Retinal pigment epithelial cell (primary cell): Measurements from ENCODE around the gene XPNPEP1.

Experiments
- DNase-seq: peaks from one replicate; pipeline ENCODE4 v3.0.0-alpha.2; 2010; ENCODE audit warnings: low read depth
- H3K4me3 ChIP-seq: 2 replicates; pipeline ENCODE4 v1.5.1; 2011; ENCODE audit warnings: mild to moderate bottlenecking, low read length, control low read depth, moderate library complexity
- TF ChIP-seq, protein P1 (sequence below): conservative IDR thresholded peaks from 2 replicates; pipeline ENCODE4 v1.5.1; 2011; ENCODE audit warnings: low read depth, low read length, control low read depth, inconsistent platforms

Gene XPNPEP1

GRCh38 chr10:109835257-109835656 lies 88.1 kb downstream of the XPNPEP1 start:
- TF ChIP-seq, protein P1, sequence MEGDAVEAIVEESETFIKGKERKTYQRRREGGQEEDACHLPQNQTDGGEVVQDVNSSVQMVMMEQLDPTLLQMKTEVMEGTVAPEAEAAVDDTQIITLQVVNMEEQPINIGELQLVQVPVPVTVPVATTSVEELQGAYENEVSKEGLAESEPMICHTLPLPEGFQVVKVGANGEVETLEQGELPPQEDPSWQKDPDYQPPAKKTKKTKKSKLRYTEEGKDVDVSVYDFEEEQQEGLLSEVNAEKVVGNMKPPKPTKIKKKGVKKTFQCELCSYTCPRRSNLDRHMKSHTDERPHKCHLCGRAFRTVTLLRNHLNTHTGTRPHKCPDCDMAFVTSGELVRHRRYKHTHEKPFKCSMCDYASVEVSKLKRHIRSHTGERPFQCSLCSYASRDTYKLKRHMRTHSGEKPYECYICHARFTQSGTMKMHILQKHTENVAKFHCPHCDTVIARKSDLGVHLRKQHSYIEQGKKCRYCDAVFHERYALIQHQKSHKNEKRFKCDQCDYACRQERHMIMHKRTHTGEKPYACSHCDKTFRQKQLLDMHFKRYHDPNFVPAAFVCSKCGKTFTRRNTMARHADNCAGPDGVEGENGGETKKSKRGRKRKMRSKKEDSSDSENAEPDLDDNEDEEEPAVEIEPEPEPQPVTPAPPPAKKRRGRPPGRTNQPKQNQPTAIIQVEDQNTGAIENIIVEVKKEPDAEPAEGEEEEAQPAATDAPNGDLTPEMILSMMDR, result no peak
- H3K4me3 ChIP-seq, result no peak overlapping the region

GRCh38 chr10:109831846-109832245 lies 91.5 kb downstream of the XPNPEP1 start:
- no peak for DNase-seq
- TF ChIP-seq, protein P1, result no peak
- no peak overlapping the region for H3K4me3 ChIP-seq

More at GRCh38 chr10:109835257-109835656, 88.1 kb downstream of the XPNPEP1 start:
- no peak for DNase-seq

- TF ChIP-seq, protein P1, result no peak
- H3K4me3 ChIP-seq, result no peak overlapping the region
- DNase-seq, result no peak
Observed at GRCh38 chr10:109824206-109824605, 99.1 kb downstream of the XPNPEP1 start.

GRCh38 chr10:109823196-109823595 lies 100.1 kb downstream of the XPNPEP1 start:
- no peak overlapping the region for H3K4me3 ChIP-seq
- TF ChIP-seq, protein P1, result no peak
- DNase-seq, result no peak

- H3K4me3 ChIP-seq, result no peak overlapping the region
- TF ChIP-seq, protein P1, result no peak
- DNase-seq, result no peak
Observed at GRCh38 chr10:109821672-109822071, 101.6 kb downstream of the XPNPEP1 start.

DNA sequence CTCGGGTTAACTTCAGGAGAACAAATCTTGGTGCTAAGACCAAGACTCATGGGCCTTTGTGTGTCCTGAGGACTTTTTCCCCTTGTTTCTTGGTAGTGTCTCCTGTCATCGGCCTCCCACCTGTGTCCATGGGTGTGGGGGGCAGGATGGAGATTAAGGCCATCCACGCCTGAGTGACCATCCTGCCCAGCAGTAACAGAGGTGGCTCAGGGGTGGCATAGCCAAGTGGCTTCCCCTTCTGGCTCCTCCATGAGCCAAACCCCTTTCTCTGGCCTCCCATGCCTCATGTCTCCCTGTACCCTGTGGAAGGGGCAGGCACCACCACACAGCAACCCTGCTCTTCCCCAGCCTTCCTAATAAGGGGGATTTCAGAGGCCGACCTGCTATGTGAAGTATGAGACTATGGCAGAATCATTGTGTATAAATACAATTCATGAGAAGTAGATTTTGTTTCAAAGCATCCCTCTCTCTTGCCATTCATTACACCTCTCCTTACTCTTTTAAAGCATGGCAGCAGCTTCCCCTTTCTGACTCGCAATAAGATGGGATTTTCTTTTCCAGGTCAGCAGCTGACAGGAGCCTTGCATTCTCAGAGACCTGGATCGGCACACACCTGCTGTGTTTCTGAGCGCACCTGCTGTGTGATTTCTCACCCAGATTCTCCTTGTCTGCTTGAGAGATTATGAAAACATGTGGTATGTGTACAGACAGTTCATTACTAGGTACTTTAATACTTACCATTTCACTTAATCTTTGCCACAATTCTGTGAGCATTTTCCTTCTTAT lies 102.5 kb downstream of the XPNPEP1 start:
- DNase-seq, result no peak
- H3K4me3 ChIP-seq, result no peak overlapping the region
- TF ChIP-seq, protein P1, result no peak

DNA sequence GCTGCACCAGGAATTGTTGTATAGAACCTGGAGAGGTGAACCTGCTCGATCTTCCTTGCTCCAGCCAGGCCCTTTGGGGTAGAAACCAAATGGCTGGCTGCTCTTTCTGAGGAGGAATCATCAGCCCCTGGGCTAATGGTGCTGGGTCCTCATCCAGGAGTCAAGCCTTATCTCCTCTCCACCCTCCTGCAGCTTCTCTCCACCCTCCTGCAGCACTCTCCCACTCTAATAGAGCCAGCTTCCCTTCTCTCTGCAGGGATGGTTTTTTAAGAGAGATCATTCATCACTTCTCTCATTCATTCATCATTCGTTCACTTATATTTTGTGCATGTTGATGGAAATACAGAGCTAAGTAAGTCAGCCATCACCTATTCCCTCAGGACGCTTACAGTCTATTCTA lies 103.5 kb downstream of the XPNPEP1 start:
- no peak for DNase-seq
- TF ChIP-seq, protein P1, result no peak
- no peak overlapping the region for H3K4me3 ChIP-seq
